GM21717 (cell line): ENCODE results near the gene TANC1.
"Not testable (repeated sequence)": the region's sequence is repeated elsewhere in the genome, so short reads cannot be mapped to it uniquely, and the experiment has no call there.

Source experiments
- ATAC-seq: cut with Tn5 transposase; IDR thresholded peaks from one replicate; pipeline ENCODE4 v1.9.1; 2021; ENCODE audit warnings: mild to moderate bottlenecking, moderate library complexity; ENCODE audit not compliant: unreplicated experiment

Gene TANC1

GRCh38 chr2:159022019-159022418, 53.6 kb downstream of the TANC1 start:
- no peak for ATAC-seq

- ATAC-seq = no peak
Observed at GRCh38 chr2:159026170-159026569, 57.7 kb downstream of the TANC1 start.

- no peak for ATAC-seq
Observed at GRCh38 chr2:159028776-159029175, 60.3 kb downstream of the TANC1 start.

- no peak for ATAC-seq
Observed at GRCh38 chr2:159029936-159030335, 61.5 kb downstream of the TANC1 start.

- no peak for ATAC-seq
Observed at GRCh38 chr2:159030674-159031380, 62.4 kb downstream of the TANC1 start.

GRCh38 chr2:159032146-159032545, 63.7 kb downstream of the TANC1 start:
- no peak for ATAC-seq

GRCh38 chr2:159032580-159032979, 64.1 kb downstream of the TANC1 start:
- ATAC-seq = peak; percentile 40

- peak; percentile 53 for ATAC-seq
Observed at GRCh38 chr2:159034713-159035112, 66.3 kb downstream of the TANC1 start.

- no peak for ATAC-seq
Observed at GRCh38 chr2:159035790-159036411, 67.5 kb downstream of the TANC1 start.

- not testable (repeated sequence) for ATAC-seq
Observed at GRCh38 chr2:159036461-159036860, 68.0 kb downstream of the TANC1 start.

GRCh38 chr2:159041328-159041727, 72.9 kb downstream of the TANC1 start:
- ATAC-seq = not testable (repeated sequence)

- ATAC-seq = no peak
Observed at GRCh38 chr2:159042115-159042850, 73.8 kb downstream of the TANC1 start.

- no peak for ATAC-seq
Observed at GRCh38 chr2:159043710-159044109, 75.3 kb downstream of the TANC1 start.

- ATAC-seq = no peak
Observed at GRCh38 chr2:159044804-159045286, 76.4 kb downstream of the TANC1 start.

- ATAC-seq = no peak
Observed at GRCh38 chr2:159045545-159046454, 77.4 kb downstream of the TANC1 start.

- ATAC-seq = no peak
Observed at GRCh38 chr2:159046966-159047365, 78.5 kb downstream of the TANC1 start.

GRCh38 chr2:159050426-159050825, 82.0 kb downstream of the TANC1 start:
- no peak for ATAC-seq

- ATAC-seq = no peak
Observed at GRCh38 chr2:159051133-159051532, 82.7 kb downstream of the TANC1 start.

GRCh38 chr2:159051661-159052060, 83.2 kb downstream of the TANC1 start:
- no peak for ATAC-seq

- no peak for ATAC-seq
Observed at GRCh38 chr2:159052157-159052601, 83.7 kb downstream of the TANC1 start.
